GM04504 (cell line): ENCODE results near the gene FUOM.

Experiments used
- DNase-seq: peaks from one replicate; pipeline ENCODE4 v3.0.0-alpha.2; 2012; ENCODE audit warnings: low read depth

FUOM gene

DNA sequence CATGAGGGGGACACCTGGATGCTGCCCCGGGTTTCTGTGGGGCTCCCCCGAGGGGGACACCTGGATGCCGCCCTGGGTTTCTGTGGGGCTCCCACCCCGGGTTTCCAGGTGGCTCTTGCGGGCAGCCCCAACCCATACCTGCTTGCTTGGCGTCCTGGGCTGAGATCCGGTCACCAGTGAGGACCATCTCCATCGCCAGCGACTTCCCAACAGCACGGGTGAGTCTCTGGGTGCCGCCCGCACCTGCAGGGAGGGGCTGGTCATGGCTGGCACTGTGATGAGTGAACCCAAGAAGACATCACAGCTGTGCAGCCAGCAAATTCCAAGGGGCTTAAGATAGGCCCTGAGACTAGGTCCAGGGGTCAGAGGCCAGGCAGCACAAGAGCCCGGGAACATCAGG, 8.9 kb upstream of the FUOM start:
- DNase-seq, result no peak

DNA sequence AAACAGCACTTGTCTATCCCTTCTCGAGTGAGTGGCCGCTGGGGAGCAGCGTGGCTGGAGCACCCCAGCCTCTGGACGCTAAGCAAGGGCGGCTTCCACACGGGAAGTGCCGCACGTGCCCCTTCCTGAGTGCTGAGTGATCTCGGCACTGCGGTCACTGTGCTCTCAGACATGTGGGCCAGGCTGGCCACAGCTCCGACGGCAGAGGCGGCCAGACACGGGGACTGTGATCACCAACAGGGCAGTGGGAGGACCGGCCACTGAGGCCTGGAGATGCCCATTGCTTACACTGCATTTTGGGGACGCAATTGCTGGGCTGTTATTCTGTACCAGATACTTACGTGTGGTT, 8.3 kb upstream of the FUOM start:
- DNase-seq, result no peak

DNA sequence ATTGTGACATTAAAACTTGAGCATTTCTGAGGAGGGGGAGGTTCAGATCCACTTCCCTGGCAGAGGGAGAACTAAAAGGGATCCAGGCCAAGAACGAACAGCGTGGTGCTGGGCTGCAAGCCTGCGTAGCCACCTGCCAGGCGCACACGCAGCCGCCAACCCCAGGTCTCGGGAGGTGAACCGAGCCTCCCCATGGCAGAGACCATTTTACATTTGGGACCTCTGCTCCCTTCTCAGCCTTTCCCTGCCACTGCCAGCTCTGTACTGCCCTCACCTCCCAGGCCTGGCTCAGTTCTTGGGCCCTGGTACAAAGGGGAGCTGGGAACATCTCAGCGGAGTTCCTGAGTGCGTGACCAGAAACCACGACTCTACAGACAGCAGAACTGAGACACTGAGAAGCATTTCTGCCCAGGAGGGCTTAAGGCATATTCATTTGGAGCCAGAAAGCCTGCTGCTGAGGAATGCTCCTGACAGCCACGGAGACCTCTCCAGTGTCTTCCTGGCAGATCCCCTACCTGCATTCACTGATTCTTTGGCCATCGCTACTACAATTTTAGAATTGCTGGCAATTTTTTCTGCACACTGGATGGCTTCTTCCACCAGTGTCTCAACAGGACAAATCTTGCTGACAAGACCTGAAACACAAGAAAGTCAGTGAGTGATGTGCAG, 7.8 kb upstream of the FUOM start:
- no peak for DNase-seq

DNA sequence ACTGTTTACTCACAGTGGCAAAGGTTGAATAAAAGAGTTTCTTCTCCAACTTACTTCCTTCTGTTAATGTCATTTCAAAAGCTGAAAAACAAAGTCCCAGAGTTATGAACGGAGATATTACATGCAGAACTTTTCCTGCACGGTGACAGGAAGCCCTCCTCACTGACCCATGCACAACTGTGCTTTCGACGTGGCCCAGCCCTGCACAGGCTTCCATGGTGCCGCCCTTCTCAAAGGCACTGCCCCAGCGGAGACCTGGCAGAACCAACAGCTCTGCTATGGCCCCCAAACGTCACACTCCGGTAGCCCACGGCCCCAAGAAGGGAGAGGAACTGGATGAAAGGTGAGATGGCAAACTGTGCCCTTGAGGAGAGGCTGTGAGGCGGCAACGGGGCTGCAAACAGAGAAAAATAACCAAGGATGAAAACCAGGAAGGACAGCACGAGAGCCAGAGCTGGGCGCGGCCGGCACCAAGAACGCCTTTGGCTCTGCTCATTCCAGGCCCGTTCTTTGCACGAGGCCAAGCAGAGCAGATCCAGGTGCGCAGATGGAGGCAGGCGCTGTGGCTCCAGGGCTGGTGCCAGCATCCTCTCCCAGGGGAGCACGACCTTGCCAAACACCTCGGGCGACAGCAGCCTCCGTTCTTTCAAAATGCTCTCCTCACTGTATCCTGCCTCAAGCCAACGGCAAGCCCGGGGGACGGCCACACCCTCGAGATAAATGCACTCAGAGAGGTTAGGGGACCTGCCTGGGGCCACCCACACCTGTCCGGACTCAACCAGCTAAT, 7.0 kb upstream of the FUOM start:
- no peak for DNase-seq

DNA sequence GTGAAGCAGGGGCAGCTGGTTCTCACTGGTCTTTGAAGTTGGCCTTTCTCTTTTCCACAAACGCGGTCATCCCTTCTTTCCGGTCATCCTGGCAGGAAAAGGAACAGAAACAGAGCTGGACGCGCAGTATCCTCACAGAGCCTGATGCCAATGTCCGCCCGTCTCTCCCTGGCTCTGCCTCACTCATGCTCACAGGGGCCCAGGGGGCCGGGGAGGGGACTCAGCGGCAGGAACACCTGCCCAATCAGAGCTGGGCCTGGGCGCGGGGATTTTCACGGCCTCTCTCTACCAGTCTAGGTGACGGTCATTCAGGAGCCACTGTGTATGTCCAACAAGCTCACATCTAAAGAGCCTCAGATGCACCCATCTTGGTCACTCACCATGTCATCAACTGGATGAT, 5.0 kb upstream of the FUOM start:
- no peak for DNase-seq

DNA sequence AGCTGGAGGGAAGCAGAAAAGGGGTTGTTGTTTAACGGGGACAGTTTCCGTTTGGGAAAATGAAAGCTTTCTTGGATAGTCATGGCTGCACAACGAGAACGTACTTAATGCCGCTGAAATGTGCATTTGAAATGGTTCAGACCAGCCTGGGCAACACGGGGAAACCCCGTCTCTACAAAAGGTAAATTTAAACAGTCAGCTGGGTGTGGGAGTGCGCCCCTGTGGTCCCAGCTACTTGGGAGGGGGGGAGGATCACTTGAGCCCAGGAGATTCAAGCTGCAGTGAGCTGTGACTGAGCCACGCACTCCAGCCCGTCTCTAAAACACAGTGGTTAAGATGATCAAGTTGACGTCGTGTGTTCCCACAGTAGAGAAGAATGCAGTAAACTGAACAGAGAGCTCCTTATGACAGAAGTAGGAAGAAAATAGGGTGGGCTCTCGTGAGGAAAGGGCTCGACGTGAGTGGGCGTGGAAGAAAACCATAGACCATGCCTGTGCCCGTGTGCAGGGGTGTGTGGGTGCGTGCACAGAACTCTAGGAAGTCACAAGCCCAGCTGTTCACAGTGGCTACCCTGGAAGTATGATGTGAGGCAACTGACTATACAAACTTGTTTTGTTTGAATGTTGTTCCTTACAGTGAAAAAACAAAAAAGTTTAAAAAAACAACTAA, 4.1 kb upstream of the FUOM start:
- DNase-seq, result no peak

DNA sequence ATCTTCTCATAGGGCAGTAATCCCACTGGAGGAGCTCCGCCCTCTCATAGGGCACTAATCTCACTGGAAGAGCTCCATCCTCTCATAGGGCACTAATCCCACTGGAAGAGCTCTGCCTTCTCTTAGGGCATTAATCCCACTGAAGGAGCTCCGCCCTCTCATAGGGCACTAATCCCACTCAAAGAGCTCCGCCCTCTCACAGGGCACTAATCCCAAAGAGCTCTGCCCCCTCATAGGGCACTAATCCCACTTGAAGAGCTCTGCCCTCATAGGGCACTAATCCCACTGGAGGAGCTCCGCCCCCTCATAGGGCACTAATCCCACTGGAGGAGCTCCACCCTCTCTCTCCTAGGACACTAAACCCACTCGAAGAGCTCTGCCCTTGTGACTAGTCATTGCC, 3.4 kb upstream of the FUOM start:
- DNase-seq, result no peak

DNA sequence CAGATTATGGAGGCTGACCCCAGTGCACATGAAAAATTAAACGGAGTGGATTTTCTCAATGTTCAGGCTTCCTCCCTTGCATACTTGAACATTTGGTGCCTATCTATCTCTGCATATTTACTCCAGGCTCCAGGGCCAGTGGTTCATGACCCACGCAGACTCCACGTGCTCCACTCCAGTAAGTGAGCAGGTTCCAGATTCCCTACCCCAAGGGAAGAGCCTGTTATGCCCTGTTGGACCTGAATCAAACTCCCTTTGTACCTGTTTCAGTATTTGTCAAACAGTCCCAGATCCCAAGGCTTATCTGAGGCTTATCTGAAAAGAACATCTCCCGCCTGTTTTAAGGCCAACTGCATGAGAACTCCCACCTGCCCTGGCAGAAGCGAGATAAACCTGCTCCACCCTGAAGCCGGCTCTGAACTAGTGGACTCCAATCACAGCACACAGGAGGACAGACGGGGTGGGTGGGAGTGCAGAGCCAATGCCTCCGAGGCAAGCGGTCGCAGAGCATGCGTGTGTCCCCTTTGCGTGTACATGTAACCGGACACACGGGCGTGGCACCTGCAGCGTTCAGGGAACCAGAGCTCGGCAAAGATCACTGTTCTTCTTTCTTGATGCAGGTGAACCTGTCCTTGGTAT, 2.3 kb upstream of the FUOM start:
- DNase-seq, result no peak

DNA sequence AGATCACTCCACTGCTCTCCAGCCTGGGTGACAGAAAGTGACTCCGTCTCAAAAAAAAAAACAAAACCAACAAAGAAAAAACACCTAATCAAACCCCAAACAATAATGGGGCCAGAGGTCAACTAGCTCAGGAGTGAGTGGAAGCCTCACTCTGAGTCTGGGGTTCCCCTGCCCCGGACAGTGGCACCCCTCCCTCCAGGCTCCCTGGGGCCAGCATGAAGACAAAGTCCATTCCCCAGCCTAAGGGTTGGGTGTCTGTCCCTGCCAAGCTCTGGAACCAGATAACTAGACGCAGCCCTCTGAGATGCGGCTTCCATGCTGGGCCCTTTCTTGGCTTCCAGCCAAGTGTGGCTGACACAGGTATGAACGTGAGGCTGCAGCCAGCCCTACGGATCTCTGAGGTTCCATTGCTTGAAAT, 1.7 kb upstream of the FUOM start:
- DNase-seq, result no peak

DNA sequence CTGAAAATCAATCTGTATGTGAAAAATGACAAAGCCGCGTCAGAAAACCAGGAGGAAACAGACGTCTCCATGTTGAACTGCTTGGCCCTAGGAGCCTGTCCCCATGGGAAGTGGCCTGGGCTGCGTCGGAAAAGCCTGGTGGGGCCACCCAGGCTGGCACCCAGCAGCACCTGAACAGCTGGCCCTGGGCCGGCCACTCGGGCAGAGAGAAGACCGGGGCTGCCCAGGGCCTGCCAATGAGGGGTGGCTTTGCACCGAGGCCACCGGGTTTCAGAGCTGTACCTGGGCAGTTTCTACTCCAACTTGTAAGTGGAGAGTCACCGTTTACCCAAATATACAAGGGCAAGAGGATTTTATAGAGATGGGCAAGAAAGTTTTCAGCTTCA, 1.1 kb upstream of the FUOM start:
- no peak for DNase-seq

DNA sequence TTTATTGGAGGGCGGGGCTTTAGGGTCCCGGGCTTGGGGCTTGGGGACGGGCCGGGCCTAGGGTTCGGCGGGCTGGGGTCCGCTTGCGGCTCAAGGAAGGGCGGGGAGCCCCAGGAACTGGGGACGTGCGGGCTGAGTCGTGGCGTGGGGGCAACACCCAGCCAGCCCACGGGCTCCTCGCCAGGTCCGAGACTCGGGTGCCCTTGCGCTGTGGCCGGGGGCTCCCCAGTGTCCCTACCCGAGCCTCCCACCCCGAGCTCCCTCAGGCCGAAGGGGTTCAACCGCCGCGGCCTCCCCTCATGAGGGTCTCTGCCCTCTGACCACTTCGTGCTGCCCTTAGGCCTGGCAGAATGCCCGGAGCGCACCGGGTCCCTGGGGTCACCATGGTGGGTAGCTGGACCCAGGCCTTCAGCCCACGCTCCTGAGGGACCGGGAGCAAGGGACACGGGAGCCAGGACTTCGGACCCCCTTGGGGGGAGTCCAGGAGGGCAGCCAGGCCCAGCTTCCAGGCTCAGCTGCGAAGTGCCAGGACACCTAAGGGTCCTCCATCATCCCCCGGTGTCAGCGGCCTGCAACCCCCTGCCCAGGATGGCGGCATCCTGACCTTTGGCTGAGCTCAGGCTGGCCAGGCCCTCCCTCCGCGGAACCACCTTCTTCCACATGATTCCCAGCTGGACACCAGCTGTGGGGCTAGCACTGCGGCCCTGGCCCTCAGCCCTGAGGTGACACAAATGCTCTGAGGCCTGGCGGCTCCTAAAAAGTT, 524 bp upstream of the FUOM start:
- no peak for DNase-seq

DNA sequence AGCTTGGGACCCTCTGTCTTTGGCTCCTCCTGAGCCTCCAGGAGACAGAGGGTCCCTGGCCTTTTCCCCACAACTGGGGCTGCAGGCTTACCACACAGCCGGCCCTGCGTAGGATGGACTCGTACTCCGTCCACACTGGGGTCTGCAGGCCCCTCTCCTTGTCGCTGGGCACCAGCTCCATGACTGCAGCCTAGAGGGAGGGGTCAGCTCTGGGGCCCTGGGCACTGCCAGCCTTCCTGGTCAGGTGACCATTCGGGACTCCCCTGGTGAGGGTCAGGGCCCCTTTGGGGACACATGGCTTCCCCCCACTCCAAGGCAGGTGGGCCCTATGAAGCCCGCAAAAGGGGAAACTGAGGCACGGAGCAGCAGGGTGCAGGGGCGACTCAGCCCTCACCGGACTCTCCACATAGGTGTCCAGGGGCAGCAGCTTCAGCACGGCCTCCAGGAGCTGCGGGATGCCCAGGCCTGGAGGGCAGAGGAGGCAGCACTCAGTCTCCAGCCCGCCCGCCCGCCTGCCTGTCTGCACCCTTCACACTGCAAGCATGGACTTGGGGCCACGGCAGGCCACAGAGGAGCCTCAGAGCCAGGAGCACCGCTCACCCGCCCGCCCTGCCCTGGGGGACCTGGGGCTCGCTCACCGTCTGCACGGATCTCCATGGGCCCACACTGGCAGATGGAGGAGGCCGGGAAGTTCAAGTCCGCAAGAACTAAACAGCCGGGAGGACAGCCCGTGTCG, 1.1 kb downstream of the FUOM start:
- no peak for DNase-seq

DNA sequence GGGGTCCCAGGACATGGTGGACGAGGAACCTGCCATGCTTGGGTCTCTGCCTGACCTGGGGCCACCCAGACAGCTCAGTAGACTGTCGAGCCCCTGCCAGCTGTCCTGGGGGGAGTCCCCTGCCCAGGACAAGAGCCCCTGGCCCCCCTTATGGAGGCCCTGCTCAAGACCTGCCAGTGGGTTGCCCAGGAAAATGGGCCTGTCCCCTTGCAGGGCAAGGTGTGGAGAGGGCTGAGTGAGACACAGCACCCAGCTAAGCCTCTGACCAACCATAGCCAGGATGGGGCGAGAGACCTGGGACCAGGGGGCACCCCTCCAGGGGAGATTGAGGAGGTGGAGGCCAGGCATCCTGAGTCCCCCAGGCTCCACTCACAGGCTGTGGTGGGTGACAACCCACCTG, 1.8 kb downstream of the FUOM start:
- DNase-seq, result no peak

DNA sequence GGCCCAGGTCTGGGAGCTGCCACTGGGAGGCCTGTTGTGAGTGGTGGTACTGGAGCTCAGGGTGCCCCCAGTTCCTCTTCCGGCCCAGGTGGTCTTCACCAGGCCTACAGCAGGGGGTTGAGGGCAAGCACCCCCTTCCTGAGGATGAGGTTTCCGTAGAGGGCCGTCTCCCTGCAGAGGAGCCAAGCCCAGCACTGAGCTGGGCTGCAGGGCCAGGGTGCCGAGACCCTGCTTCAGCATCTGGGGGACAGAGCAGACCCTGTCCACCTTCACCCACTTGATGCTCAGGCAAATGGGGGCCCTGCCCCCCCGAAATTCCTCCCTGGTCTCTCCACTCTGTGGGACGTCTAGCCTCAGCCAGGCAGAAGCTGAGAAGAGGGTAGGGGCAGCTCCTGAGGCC, 2.6 kb downstream of the FUOM start:
- DNase-seq, result no peak

DNA sequence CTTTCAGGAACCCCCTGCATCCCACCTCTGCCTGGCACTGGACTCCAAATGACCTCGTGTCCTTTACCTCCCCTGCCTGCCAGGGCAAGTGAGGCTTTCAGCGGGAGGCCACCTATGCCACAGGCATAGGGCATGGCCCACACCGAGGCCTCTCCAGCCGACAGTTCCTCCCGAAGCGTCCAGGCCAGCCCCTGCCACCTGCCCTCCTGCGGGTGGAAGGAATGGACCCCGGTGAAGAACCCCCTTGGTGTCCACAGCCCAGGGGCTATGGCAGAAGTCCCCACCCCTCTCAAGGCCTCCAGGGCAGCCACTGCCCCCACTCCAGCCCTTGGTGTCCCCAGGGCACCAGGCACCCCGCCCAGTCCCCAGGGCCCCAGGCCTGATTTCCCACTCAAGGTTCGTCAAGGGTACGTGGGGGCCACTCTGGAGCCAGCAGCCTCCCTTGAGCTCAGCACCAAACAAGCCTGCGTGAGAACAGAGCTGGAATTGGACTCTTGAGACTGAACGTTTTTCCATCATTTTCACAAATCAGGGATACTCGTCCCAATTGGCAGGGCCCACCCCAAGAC, 3.1 kb downstream of the FUOM start:
- DNase-seq, result no peak

DNA sequence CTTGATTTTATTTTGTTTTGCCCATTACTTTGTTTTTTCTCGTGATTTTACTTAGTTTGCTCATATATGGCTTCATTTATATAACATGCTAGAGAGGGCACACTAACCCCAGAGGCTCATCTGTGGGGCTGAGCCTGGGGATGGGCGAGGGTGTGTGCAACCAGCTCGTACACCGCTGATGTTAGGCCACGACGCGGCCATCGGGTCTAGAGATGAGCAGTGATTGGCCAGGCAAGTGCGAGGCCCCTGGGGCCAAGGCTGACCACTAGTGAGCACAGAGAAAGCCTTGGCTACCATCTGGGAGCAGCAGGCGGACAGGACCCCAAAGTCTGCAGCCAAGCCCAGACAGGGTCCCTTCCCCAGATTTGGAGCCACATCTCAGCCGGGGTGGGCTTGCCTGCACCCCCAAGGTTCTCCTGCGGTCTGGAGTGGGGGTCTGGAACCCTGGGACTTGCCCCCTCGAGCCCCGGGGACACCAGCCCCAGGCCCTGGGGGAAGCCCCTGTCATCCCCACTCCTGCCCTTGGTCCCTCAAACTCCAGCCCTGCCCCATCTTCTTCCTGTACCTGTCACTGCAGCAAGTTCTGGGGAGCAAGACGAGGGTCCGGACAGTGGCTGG, 3.7 kb downstream of the FUOM start:
- no peak for DNase-seq

DNA sequence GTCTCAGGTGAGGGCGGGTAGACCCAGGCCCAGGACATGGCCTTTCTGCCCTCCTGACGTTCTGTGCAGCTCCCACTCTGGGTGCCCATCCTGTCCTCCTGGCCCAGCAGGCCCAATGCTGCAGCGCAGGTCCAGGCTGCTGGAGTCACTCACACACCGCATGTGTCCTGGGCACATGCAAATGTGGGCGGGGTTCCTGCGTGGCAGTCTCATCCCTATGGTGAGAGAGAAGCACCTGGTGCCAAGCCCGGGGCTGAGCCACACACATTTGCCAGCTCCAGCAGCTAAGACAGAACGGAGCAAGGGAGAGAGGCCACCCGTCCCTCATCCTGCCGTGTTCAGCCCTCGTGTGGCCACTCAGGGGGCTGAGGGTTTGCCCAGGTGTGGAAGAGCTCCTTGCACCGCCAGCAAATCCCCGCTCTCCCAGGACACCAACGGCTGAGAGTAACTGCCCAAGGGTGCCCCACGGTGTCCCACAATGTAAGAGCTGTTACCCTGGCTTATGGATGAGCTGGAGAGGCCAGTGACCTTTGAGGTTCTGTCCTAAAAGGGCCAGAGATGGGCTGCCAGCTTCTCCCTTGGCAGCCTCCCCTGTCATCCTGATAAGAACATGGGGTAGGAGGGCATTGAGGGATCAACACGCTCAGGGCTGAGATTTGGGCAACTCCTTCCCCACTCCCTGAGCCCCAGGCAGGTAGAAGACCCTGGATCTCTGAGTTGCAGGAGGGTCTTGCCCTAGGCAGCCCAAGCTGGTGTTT, 4.4 kb downstream of the FUOM start:
- no peak for DNase-seq

DNA sequence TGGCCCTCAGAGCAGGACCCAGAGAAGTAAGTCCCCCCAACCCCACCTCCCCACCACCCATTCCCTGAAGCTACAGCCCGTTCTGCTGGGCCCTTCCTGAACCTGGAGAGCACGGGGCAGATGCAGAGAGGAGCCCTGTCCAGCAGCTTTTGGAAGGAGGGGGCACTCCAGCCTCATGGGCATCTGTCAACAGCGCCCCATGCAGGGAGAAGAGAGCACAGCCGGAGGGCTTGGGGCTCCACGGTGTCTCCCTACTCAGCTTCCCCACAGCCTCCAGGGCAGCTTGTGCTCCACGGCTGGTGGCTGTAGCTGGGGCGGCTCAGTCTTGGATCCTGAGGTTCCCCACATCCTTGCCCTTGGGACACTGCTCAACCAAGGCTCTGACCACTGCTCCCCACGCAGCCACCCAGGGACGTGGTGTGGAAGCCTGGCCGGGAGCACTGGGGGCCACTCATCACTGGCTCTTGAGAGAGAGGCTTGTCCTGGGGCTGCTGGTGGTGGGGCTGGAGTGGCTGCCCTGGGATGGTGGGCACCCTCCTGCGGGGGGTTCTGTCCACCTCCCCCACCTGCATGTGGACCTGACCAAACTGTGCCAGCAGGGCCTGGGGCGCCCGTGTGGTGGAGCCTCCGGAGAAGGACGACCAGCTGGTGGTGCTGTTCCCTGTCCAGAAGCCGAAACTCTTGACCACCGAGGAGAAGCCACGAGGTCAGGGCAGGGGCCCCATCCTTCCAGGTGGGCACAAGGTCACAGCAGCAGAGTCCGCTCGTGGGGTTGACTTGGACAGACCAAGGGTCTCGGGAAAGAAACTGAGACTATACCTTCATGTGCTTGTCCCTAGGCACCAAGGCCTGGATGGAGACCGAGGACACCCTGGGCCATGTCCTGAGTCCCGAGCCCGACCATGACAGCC, 6.2 kb downstream of the FUOM start:
- no peak for DNase-seq

DNA sequence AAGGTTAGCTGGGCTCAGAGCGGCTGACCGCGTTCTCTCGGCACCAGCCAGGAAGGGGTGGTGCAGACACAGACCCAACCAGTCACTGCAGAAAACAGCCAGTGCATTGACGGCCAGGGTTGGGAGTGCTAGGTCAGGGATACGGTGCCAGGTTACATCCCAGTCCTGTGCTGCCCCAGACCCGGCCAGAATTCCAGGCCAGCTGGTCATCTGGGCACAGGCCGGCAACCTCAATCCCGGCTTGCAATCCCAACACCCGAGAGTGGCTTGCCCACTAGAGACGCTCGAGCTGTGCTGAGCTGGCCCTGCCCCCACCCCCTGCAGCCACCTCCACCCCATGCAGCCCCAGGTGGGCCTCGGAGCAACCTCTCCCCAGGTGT, 6.9 kb downstream of the FUOM start:
- DNase-seq, result no peak
